Stomach (tissue), 4 donors: ENCODE results near the gene OSBPL9.

Source experiments
- EP300 ChIP-seq: sonication (generic); formaldehyde crosslinking; IDR thresholded peaks from one replicate; pipeline ENCODE4 v1.6.1; 2017; ENCODE audit warnings: antibody characterized with exemption
- TF ChIP-seq, protein P1 (sequence below), 7 experiments: fragments of 450-650 bp in 4 of 7; fragments of 200-600 bp in 3 of 7; sonication (generic) in 3 of 7; IDR thresholded peaks; one replicate each; pipeline ENCODE4 v1.5.1; 2016 to 2019; ENCODE audit warnings: antibody characterized with exemption in 7 of 7, control low read depth in 2 of 7, mild to moderate bottlenecking in 1 of 7

DNA sequence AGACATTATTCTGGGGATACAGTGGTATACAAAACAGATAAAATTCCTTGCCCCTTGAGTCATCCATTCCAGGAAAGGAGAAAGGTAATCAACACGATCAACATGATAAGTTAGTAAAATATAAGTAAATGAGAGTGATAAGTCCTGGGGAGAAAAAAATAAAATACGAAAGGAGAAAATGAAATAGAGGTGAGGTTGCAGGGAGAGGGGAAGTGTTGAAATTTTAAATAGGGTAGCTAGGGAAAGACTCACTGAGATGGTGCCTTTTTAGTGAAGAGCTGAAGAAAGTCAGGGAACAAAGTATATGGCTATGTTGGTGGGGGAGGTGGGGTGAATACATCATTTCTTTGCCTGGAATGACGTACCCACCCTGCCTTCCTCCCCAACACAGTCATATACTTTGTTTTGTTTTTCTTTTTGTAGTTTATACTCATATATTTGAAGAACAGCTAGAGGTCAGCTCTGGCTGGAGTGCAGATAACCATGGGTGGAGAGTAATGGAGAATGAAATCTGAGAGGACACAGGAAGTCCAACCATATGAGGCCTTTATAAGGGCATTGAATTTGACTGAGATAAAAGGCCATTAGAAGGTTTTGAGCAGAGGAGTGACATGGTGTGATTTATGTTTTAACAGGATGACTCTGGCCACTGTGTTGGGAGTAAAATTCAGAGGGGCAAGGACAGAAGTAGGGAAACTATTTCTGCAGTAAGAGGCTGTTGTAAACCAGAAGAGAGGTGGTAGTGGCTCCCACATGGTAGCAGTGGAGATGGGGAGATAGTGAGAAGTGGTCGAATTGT is 54.8 kb downstream of the OSBPL9 start:
- TF ChIP-seq EP300: no peak
- TF ChIP-seq, protein P1, sequence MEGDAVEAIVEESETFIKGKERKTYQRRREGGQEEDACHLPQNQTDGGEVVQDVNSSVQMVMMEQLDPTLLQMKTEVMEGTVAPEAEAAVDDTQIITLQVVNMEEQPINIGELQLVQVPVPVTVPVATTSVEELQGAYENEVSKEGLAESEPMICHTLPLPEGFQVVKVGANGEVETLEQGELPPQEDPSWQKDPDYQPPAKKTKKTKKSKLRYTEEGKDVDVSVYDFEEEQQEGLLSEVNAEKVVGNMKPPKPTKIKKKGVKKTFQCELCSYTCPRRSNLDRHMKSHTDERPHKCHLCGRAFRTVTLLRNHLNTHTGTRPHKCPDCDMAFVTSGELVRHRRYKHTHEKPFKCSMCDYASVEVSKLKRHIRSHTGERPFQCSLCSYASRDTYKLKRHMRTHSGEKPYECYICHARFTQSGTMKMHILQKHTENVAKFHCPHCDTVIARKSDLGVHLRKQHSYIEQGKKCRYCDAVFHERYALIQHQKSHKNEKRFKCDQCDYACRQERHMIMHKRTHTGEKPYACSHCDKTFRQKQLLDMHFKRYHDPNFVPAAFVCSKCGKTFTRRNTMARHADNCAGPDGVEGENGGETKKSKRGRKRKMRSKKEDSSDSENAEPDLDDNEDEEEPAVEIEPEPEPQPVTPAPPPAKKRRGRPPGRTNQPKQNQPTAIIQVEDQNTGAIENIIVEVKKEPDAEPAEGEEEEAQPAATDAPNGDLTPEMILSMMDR (IDR thresholded peaks at IDR 0.05): no peak
